HepG2 (cell line): ENCODE measurements around the gene DPEP2NB. TPM values are rescaled to one million over a fixed set of nuclear protein-coding genes. Genes with fewer than 3 reads are reported as not detected.

ENCODE experiments used
- ATAD3A ChIP-seq: sonication (generic); formaldehyde crosslinking; IDR thresholded peaks from 2 replicates; pipeline ENCODE4 v1.4.0; 2020; ENCODE audit warnings: missing genetic modification reagents
- ATM ChIP-seq: fragments of 450-650 bp; IDR thresholded peaks from 2 replicates; pipeline ENCODE4 v1.7.1; 2017; ENCODE audit warnings: mild to moderate bottlenecking, borderline replicate concordance
- BHLHE40 ChIP-seq: IDR thresholded peaks from 2 replicates; pipeline ENCODE4 v1.6.1; 2011; ENCODE audit warnings: low read length, improper control_type of control experiment
- CBFB ChIP-seq: sonication (generic); formaldehyde crosslinking; IDR thresholded peaks from 2 replicates; pipeline ENCODE4 v1.4.0; 2020; ENCODE audit warnings: missing genetic modification reagents
- DPF2 ChIP-seq: sonication (generic); formaldehyde crosslinking; IDR thresholded peaks from 2 replicates; pipeline ENCODE4 v1.4.0; 2020; ENCODE audit warnings: mild to moderate bottlenecking, low read depth, missing genetic modification reagents, borderline replicate concordance
- GZF1 ChIP-seq: sonication (generic); formaldehyde crosslinking; IDR thresholded peaks from 2 replicates; pipeline ENCODE4 v1.5.1; 2020; ENCODE audit warnings: mild to moderate bottlenecking, missing genetic modification reagents
- HNF4G ChIP-seq, 2 experiments: sonication (generic) in 1 of 2; formaldehyde crosslinking in 1 of 2; IDR thresholded peaks; 2 replicates each; pipeline versions ENCODE4 v1.4.0 to v1.6.1; 2011 to 2020; ENCODE audit warnings: borderline replicate concordance in 2 of 2, low read depth in 2 of 2, mild to moderate bottlenecking in 2 of 2, low read length in 1 of 2, missing genetic modification reagents in 1 of 2, moderate library complexity in 1 of 2
- HOXA3 ChIP-seq: sonication (generic); formaldehyde crosslinking; IDR thresholded peaks from 2 replicates; pipeline ENCODE4 v1.5.0; 2020; ENCODE audit warnings: missing genetic modification reagents
- JDP2 ChIP-seq: sonication (generic); formaldehyde crosslinking; IDR thresholded peaks from 2 replicates; pipeline ENCODE4 v1.8.1; 2022; ENCODE audit warnings: missing genetic modification reagents, borderline replicate concordance
- KLF11 ChIP-seq: IDR thresholded peaks from 2 replicates; pipeline ENCODE4 v1.6.1; 2016; ENCODE audit warnings: missing compliant biosample characterization
- MEIS2 ChIP-seq: sonication (generic); formaldehyde crosslinking; IDR thresholded peaks from 2 replicates; pipeline ENCODE4 v1.9.0; 2021; ENCODE audit warnings: mild to moderate bottlenecking, missing genetic modification reagents
- SIX4 ChIP-seq: sonication (generic); formaldehyde crosslinking; IDR thresholded peaks from 2 replicates; pipeline ENCODE4 v1.4.0; 2020; ENCODE audit warnings: missing genetic modification reagents
- ZNF350 ChIP-seq: sonication (generic); formaldehyde crosslinking; IDR thresholded peaks from 2 replicates; pipeline ENCODE4 v1.4.0; 2020; ENCODE audit warnings: mild to moderate bottlenecking, low read depth, missing genetic modification reagents, borderline replicate concordance
- ZNF383 ChIP-seq: sonication (generic); formaldehyde crosslinking; IDR thresholded peaks from 2 replicates; pipeline ENCODE4 v1.4.0; 2020; ENCODE audit warnings: missing genetic modification reagents, mild to moderate bottlenecking, borderline replicate concordance
- ZNF44 ChIP-seq: sonication (generic); formaldehyde crosslinking; IDR thresholded peaks from 2 replicates; pipeline ENCODE4 v1.5.1; 2020; ENCODE audit warnings: mild to moderate bottlenecking, missing genetic modification reagents
- ZNF441 ChIP-seq: sonication (generic); formaldehyde crosslinking; IDR thresholded peaks from 2 replicates; pipeline ENCODE4 v1.7.0; 2021; ENCODE audit warnings: missing genetic modification reagents, borderline replicate concordance
- ZNF772 ChIP-seq: sonication (generic); formaldehyde crosslinking; IDR thresholded peaks from 2 replicates; pipeline ENCODE4 v1.5.0; 2020; ENCODE audit warnings: mild to moderate bottlenecking, missing genetic modification reagents
- ZNF782 ChIP-seq: sonication (generic); formaldehyde crosslinking; IDR thresholded peaks from 2 replicates; pipeline ENCODE4 v1.4.0; 2020; ENCODE audit warnings: missing genetic modification reagents, mild to moderate bottlenecking, borderline replicate concordance
- ZZZ3 ChIP-seq: sonication (generic); formaldehyde crosslinking; IDR thresholded peaks from 2 replicates; pipeline ENCODE4 v1.4.0; 2020; ENCODE audit warnings: missing genetic modification reagents, mild to moderate bottlenecking, borderline replicate concordance
- polyA plus RNA-seq, 8 experiments: library from polyadenylated mRNA; depleted of rRNA in 3 of 8; stranded (reverse) in 7 of 8; unstranded in 1 of 8; fragments of >200 nt; fragmentation: Illumina TruSeq in 4 of 8; extraction: Trizol in 4 of 8; gene quantifications; 2 replicates each; pipeline versions ENCODE4 v1.2.1 to v1.2.3, GENCODE V29; 2011 to 2016; ENCODE audit warnings: low read depth in 4 of 8, missing spikeins in 1 of 8, mixed read lengths in 1 of 8; ENCODE audit not compliant: insufficient read depth in 1 of 8
- total RNA-seq, 5 experiments: library from RNA; depleted of rRNA; stranded (reverse); fragments of >200 nt; fragmentation: Illumina TruSeq; extraction: Trizol; gene quantifications; 2 replicates each; pipeline ENCODE4 v1.2.3, GENCODE V29; 2016; ENCODE audit warnings: low read depth in 1 of 5
- TF ChIP-seq, protein P1 (sequence below): sonication (generic); formaldehyde crosslinking; IDR thresholded peaks from 2 replicates; pipeline ENCODE4 v1.8.0; 2022; ENCODE audit warnings: missing genetic modification reagents, mild to moderate bottlenecking, borderline replicate concordance
- TF ChIP-seq, protein P2 (sequence below): sonication (generic); formaldehyde crosslinking; IDR thresholded peaks from 2 replicates; pipeline ENCODE4 v1.5.1; 2020; ENCODE audit warnings: mild to moderate bottlenecking, moderate library complexity, missing genetic modification reagents
- TF ChIP-seq, protein P3 (sequence below): sonication (generic); formaldehyde crosslinking; IDR thresholded peaks from 2 replicates; pipeline ENCODE4 v1.4.0; 2020; ENCODE audit warnings: mild to moderate bottlenecking, missing genetic modification reagents
- TF ChIP-seq, protein P4 (sequence below): sonication (generic); formaldehyde crosslinking; IDR thresholded peaks from 2 replicates; pipeline ENCODE4 v1.4.0; 2020; ENCODE audit warnings: mild to moderate bottlenecking, missing genetic modification reagents

The DPEP2NB gene
- total and polyA plus RNA-seq, 2 of the 13 experiments (the other 11 are each of a cell fraction or from before 2014, with no cell fraction given) = not detected

DNA sequence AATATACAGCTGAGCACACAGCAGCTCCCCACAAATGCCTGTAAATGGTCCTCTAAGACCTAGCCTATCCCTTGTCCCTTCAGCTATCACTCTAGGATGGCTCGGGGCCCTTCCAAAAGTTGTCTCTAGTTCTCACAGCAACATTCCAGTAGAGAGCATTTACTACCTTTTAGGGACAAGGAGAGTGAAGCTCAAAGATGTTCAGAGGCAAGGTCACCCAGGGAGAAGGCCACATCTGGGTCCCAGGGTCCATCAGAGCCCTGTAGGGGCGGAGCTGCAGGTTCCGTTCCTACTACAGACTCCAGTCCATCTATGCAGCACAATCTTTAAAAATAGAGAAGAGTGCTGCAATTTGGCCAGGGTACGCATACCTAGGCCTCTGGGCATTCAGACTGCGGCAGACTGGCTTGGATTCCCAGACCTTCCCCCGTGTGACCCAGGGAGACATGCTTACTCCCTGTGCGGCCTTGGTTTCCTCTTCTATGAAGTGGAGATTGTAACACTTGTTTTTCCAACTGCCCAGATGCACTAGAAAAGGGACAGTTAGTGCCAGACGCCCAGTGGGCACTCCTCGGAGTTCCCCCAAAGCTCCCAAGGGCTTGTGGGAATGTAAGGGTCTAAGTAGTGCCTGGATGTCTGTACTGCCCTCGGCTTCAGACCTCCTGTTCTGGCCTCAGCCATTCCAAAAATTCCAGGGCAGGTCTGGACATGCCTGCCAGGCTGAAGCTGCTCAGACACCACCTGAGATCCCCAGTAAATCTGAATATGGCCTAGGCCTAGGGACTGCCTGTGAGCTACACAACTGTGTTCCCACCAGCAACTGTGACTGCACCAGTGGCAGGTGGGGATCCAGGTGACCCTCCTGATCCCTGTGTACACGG, 49.8 kb downstream of the DPEP2NB start (continued):
- TF ChIP-seq, protein P1, sequence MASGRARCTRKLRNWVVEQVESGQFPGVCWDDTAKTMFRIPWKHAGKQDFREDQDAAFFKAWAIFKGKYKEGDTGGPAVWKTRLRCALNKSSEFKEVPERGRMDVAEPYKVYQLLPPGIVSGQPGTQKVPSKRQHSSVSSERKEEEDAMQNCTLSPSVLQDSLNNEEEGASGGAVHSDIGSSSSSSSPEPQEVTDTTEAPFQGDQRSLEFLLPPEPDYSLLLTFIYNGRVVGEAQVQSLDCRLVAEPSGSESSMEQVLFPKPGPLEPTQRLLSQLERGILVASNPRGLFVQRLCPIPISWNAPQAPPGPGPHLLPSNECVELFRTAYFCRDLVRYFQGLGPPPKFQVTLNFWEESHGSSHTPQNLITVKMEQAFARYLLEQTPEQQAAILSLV (CRISPR knock-in tag) = no peak
- TF ChIP-seq MEIS2 (CRISPR knock-in tag) = 0 out of 2 replicates have a peak, but pooled peaks have one; percentile 30
- TF ChIP-seq KLF11 = 0 out of 2 replicates have a peak, but pooled peaks have one; percentile 53
- TF ChIP-seq GZF1 (CRISPR knock-in tag) = no peak; the same call in 1 of the 2 replicates
- TF ChIP-seq, protein P2, sequence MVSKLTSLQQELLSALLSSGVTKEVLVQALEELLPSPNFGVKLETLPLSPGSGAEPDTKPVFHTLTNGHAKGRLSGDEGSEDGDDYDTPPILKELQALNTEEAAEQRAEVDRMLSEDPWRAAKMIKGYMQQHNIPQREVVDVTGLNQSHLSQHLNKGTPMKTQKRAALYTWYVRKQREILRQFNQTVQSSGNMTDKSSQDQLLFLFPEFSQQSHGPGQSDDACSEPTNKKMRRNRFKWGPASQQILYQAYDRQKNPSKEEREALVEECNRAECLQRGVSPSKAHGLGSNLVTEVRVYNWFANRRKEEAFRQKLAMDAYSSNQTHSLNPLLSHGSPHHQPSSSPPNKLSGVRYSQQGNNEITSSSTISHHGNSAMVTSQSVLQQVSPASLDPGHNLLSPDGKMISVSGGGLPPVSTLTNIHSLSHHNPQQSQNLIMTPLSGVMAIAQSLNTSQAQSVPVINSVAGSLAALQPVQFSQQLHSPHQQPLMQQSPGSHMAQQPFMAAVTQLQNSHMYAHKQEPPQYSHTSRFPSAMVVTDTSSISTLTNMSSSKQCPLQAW = no peak
- 0 out of 2 replicates have a peak, but pooled peaks have one; percentile 22 for TF ChIP-seq ZNF441 (CRISPR knock-in tag)
- no peak for TF ChIP-seq BHLHE40
- TF ChIP-seq ZNF383 (CRISPR knock-in tag) = 0 out of 2 replicates have a peak, but pooled peaks have one; percentile 27
- TF ChIP-seq SIX4 = no peak
- TF ChIP-seq, protein P3, sequence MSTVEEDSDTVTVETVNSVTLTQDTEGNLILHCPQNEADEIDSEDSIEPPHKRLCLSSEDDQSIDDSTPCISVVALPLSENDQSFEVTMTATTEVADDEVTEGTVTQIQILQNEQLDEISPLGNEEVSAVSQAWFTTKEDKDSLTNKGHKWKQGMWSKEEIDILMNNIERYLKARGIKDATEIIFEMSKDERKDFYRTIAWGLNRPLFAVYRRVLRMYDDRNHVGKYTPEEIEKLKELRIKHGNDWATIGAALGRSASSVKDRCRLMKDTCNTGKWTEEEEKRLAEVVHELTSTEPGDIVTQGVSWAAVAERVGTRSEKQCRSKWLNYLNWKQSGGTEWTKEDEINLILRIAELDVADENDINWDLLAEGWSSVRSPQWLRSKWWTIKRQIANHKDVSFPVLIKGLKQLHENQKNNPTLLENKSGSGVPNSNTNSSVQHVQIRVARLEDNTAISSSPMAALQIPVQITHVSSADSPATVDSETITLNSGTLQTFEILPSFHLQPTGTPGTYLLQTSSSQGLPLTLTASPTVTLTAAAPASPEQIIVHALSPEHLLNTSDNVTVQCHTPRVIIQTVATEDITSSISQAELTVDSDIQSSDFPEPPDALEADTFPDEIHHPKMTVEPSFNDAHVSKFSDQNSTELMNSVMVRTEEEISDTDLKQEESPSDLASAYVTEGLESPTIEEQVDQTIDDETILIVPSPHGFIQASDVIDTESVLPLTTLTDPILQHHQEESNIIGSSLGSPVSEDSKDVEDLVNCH (CRISPR knock-in tag) = no peak
- TF ChIP-seq ATAD3A (CRISPR knock-in tag) = no peak
- TF ChIP-seq DPF2 (CRISPR knock-in tag) = no peak
- no peak for TF ChIP-seq HOXA3 (CRISPR knock-in tag)
- no peak for TF ChIP-seq ATM
- TF ChIP-seq ZNF350 (CRISPR knock-in tag) = no peak
- no peak for TF ChIP-seq JDP2 (CRISPR knock-in tag)
- peak; percentile 33; the same call in 1 of the 2 replicates for TF ChIP-seq ZNF772 (CRISPR knock-in tag)
- no peak for TF ChIP-seq HNF4G (IDR thresholded peaks at IDR 0.05; ENCODE audit: borderline replicate concordance, low read depth, low read length)
- no peak for TF ChIP-seq HNF4G (CRISPR knock-in tag; IDR thresholded peaks at IDR 0.05; ENCODE audit: borderline replicate concordance, low read depth)
- no peak for TF ChIP-seq ZNF782 (CRISPR knock-in tag)
- TF ChIP-seq CBFB (CRISPR knock-in tag) = no peak
- TF ChIP-seq ZZZ3 (CRISPR knock-in tag) = no peak
- TF ChIP-seq, protein P4, sequence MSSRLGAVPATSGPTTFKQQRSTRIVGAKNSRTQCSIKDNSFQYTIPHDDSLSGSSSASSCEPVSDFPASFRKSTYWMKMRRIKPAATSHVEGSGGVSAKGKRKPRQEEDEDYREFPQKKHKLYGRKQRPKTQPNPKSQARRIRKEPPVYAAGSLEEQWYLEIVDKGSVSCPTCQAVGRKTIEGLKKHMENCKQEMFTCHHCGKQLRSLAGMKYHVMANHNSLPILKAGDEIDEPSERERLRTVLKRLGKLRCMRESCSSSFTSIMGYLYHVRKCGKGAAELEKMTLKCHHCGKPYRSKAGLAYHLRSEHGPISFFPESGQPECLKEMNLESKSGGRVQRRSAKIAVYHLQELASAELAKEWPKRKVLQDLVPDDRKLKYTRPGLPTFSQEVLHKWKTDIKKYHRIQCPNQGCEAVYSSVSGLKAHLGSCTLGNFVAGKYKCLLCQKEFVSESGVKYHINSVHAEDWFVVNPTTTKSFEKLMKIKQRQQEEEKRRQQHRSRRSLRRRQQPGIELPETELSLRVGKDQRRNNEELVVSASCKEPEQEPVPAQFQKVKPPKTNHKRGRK (CRISPR knock-in tag) = no peak
- TF ChIP-seq ZNF44 = no peak
